Progenitor cell of endocrine pancreas (in vitro differentiated cells): ENCODE data around the gene KCNQ5. TPM values are rescaled to one million over a fixed set of nuclear protein-coding genes. Genes with fewer than 3 reads are reported as not detected.

Experiments
- DNase-seq: peaks from one replicate; pipeline ENCODE4 v3.0.0; 2021; ENCODE audit warnings: low spot score; ENCODE audit not compliant: unreplicated experiment
- H3K27ac Mint-ChIP-seq: 2 replicates; pipeline ENCODE4 v1.8.0; 2021; ENCODE audit warnings: mild to moderate bottlenecking, moderate library complexity, mixed read lengths
- H3K27me3 Mint-ChIP-seq: 2 replicates; pipeline ENCODE4 v1.8.0; 2021; ENCODE audit warnings: mixed read lengths
- H3K36me3 Mint-ChIP-seq: 2 replicates; pipeline ENCODE4 v1.8.0; 2022; ENCODE audit warnings: mixed read lengths; ENCODE audit not compliant: insufficient read depth
- H3K4me1 Mint-ChIP-seq: 2 replicates; pipeline ENCODE4 v1.8.0; 2021; ENCODE audit warnings: low read depth, mixed read lengths
- H3K4me3 Mint-ChIP-seq: 2 replicates; pipeline ENCODE4 v1.8.0; 2021; ENCODE audit warnings: low read depth, mild to moderate bottlenecking, moderate library complexity, mixed read lengths
- H3K9me3 Mint-ChIP-seq: 2 replicates; pipeline ENCODE4 v1.8.0; 2021; ENCODE audit warnings: low read depth, mixed read lengths
- CTCF ChIP-seq: fragments of 200-600 bp; sonication (generic); IDR thresholded peaks from one replicate; pipeline ENCODE4 v1.5.0; 2021; ENCODE audit warnings: antibody characterized with exemption, mild to moderate bottlenecking; ENCODE audit not compliant: unreplicated experiment
- total RNA-seq: library from RNA; stranded (reverse); gene quantifications from 2 replicates; pipeline ENCODE4 v1.2.1, GENCODE V29; 2021

The KCNQ5 gene
- total RNA-seq, 1 donor from 2014 or later: 1.0 TPM

GRCh38 chr6:72758901-72759300 lies 137.0 kb downstream of the KCNQ5 start:
- H3K27ac Mint-ChIP-seq: no peak overlapping the region
- TF ChIP-seq CTCF: no peak
- DNase-seq: no peak
- H3K27me3 Mint-ChIP-seq: no peaks in the 10 kb centered on the region
- H3K9me3 Mint-ChIP-seq: no peaks in the 10 kb centered on the region
- no peaks in the 10 kb centered on the region for H3K4me1 Mint-ChIP-seq
- H3K4me3 Mint-ChIP-seq: no peak overlapping the region
- H3K36me3 Mint-ChIP-seq: no peaks in the 10 kb centered on the region

- TF ChIP-seq CTCF: no peak
- Mint-ChIP-seq H3K36me3 (no peaks in the 10 kb centered on the region), H3K4me1 (no peaks in the 10 kb centered on the region), H3K4me3 (no peak overlapping the region), H3K9me3 (no peaks in the 10 kb centered on the region), H3K27me3 (no peaks in the 10 kb centered on the region), H3K27ac (no peak overlapping the region)
- no peak for DNase-seq
Observed at GRCh38 chr6:72760114-72760793, 138.4 kb downstream of the KCNQ5 start.

DNA sequence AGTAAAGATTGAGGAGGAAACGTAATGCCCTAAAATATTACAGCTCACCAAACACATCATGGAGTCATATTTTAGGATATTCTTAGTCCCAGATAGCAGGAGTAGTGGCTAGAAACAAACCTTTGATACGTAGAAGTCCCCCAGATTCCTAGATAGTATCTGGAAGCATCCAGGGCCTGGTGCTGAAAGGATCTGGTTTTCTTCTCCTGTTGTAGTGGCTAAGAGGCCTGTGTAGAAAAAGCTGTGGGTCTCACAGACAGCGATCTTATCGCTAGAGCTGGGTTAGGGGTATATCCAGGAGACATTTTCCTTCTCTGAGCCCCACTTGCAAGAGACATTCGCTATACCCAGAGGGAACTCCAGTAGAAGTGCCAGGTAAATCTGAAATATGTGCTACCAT lies 139.9 kb downstream of the KCNQ5 start:
- H3K9me3 Mint-ChIP-seq: no peaks in the 10 kb centered on the region
- no peaks in the 10 kb centered on the region for H3K27me3 Mint-ChIP-seq
- no peak for DNase-seq
- no peak overlapping the region for H3K4me3 Mint-ChIP-seq
- H3K36me3 Mint-ChIP-seq: no peaks in the 10 kb centered on the region
- TF ChIP-seq CTCF: no peak
- H3K4me1 Mint-ChIP-seq: no peaks in the 10 kb centered on the region
- H3K27ac Mint-ChIP-seq: no peak overlapping the region

GRCh38 chr6:72769459-72770125 lies 147.7 kb downstream of the KCNQ5 start:
- Mint-ChIP-seq H3K9me3 (no peaks in the 10 kb centered on the region), H3K4me1 (no peaks in the 10 kb centered on the region), H3K27ac (no peak overlapping the region), H3K4me3 (no peak overlapping the region), H3K27me3 (no peaks in the 10 kb centered on the region), H3K36me3 (no peaks in the 10 kb centered on the region)
- DNase-seq: no peak
- TF ChIP-seq CTCF: no peak

DNA sequence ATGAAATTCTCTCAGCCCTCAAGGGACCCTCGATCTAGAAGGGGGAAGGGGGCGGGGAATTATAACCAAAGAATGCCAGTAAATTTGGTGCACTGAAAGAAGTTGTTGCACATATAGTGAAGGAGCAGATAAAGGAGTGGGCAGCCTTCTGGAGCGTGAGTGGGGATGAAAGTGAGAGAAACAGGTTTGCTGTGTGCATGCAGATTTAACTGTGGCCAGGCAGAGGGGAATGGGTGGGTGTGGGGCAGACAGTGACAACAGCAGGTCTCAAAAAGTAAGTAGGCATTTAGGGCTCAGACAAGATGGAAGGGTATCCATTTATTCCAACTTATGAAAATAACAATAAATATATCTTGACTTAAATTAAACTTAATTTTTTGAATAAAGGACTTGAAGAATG lies 149.1 kb downstream of the KCNQ5 start:
- H3K4me3 Mint-ChIP-seq: no peak overlapping the region
- H3K27ac Mint-ChIP-seq: no peak overlapping the region
- TF ChIP-seq CTCF: no peak
- no peaks in the 10 kb centered on the region for H3K9me3 Mint-ChIP-seq
- no peaks in the 10 kb centered on the region for H3K36me3 Mint-ChIP-seq
- no peaks in the 10 kb centered on the region for H3K27me3 Mint-ChIP-seq
- no peaks in the 10 kb centered on the region for H3K4me1 Mint-ChIP-seq
- DNase-seq: no peak
